Activated T-helper 17 cell treated with anti-CD3 and anti-CD28 coated beads, Interleukin-2, amount 50 U/mL, for 72 hours (primary cell): ENCODE measurements around the gene NOTCH1. TPM values are rescaled to one million over a fixed set of nuclear protein-coding genes. Genes with fewer than 3 reads are reported as not detected.

ENCODE experiments used
- ATAC-seq: fragments of 150-1000 bp; cut with Tn5 transposase; replicated peaks from 2 replicates; pipeline ENCODE4 v1.10.0; 2021; ENCODE audit warnings: mild to moderate bottlenecking, moderate library complexity
- H3K27ac Mint-ChIP-seq: one replicate; pipeline ENCODE4 v1.8.0; 2022; ENCODE audit warnings: mixed read lengths
- H3K27me3 Mint-ChIP-seq: one replicate; pipeline ENCODE4 v1.8.0; 2022; ENCODE audit warnings: mixed read lengths
- H3K36me3 Mint-ChIP-seq: one replicate; pipeline ENCODE4 v1.8.0; 2022; ENCODE audit warnings: low read depth, mild to moderate bottlenecking, mixed read lengths
- H3K4me1 Mint-ChIP-seq: one replicate; pipeline ENCODE4 v1.8.0; 2022; ENCODE audit warnings: mixed read lengths
- H3K4me3 Mint-ChIP-seq: one replicate; pipeline ENCODE4 v1.8.0; 2022; ENCODE audit warnings: mild to moderate bottlenecking, mixed read lengths
- H3K9me3 Mint-ChIP-seq: one replicate; pipeline ENCODE4 v1.8.0; 2022; ENCODE audit warnings: mixed read lengths
- total RNA-seq, 2 donors: library from RNA; stranded (reverse); gene quantifications; one replicate each; pipeline ENCODE4 v1.2.3, GENCODE V29; 2022

The NOTCH1 gene
- total RNA-seq, 2 donors from 2014 or later, result 63.8 to 65.9 TPM

GRCh38 chr9:136496181-136496580 is 49.7 kb downstream of the NOTCH1 start:
- Mint-ChIP-seq H3K9me3 (no peaks in the 10 kb centered on the region), H3K27ac (no peak overlapping the region)
- ATAC-seq, result no peak

GRCh38 chr9:136495238-136495800 is 50.5 kb downstream of the NOTCH1 start:
- Mint-ChIP-seq H3K9me3 (no peaks in the 10 kb centered on the region), H3K27ac (no peak overlapping the region), H3K27me3 (no peaks in the 10 kb centered on the region), H3K4me3 (no peak overlapping the region), H3K36me3 (peaks cover 34% of the 10 kb centered on the region), H3K4me1 (no peaks in the 10 kb centered on the region)
- no peak for ATAC-seq

More at GRCh38 chr9:136496181-136496580, 49.7 kb downstream of the NOTCH1 start:
- H3K36me3 Mint-ChIP-seq, result peaks cover 42% of the 10 kb centered on the region
- H3K4me1 Mint-ChIP-seq, result no peaks in the 10 kb centered on the region
- H3K4me3 Mint-ChIP-seq, result no peak overlapping the region
- no peaks in the 10 kb centered on the region for H3K27me3 Mint-ChIP-seq

- no peak overlapping the region for H3K27ac Mint-ChIP-seq
Observed at GRCh38 chr9:136494531-136495215, 51.2 kb downstream of the NOTCH1 start.

GRCh38 chr9:136494012-136494411 is 51.8 kb downstream of the NOTCH1 start:
- H3K27ac Mint-ChIP-seq, result no peak overlapping the region
- peaks cover 25% of the 10 kb centered on the region for H3K36me3 Mint-ChIP-seq
- no peak overlapping the region for H3K4me3 Mint-ChIP-seq
- H3K27me3 Mint-ChIP-seq, result no peaks in the 10 kb centered on the region
- no peak for ATAC-seq
- H3K9me3 Mint-ChIP-seq, result no peaks in the 10 kb centered on the region
- H3K4me1 Mint-ChIP-seq, result no peaks in the 10 kb centered on the region

More at GRCh38 chr9:136494531-136495215, 51.2 kb downstream of the NOTCH1 start:
- Mint-ChIP-seq H3K4me1 (no peaks in the 10 kb centered on the region), H3K4me3 (no peak overlapping the region), H3K36me3 (peaks cover 27% of the 10 kb centered on the region), H3K27me3 (no peaks in the 10 kb centered on the region), H3K9me3 (no peaks in the 10 kb centered on the region)
- ATAC-seq, result no peak

GRCh38 chr9:136493567-136493971 is 52.3 kb downstream of the NOTCH1 start:
- Mint-ChIP-seq H3K9me3 (no peaks in the 10 kb centered on the region), H3K4me1 (no peaks in the 10 kb centered on the region), H3K4me3 (no peak overlapping the region), H3K27me3 (no peaks in the 10 kb centered on the region), H3K36me3 (peaks cover 20% of the 10 kb centered on the region), H3K27ac (no peak overlapping the region)
- ATAC-seq, result peak; percentile 3

DNA sequence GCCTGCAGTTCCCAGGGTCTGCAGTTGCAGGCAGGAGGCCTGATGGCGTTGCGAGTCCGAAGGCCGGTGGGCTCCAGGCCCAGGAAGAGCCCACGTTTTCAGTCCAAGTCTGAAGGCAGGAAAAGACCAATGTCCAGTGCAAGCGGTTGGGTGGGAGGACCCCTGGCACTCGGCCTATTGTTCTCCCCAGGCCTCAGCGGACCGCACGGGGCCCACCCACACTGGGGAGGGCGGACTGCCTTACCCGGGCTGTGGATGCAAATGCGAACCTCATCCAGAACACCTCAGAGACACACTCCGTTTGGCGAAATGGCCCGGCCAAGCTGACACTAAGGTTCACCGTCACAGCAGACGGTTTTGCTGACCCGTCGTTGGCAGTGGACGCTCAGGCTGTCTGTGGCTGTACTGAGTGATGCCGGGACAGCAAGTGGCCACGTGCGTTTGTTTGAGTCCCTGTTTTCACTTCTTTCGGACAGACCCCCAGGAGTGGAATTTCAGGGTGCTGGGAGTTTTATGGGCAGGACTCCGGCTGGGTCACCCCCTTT is 52.8 kb downstream of the NOTCH1 start:
- no peak overlapping the region for H3K4me3 Mint-ChIP-seq
- H3K9me3 Mint-ChIP-seq, result no peaks in the 10 kb centered on the region
- no peak for ATAC-seq

GRCh38 chr9:136489731-136490130 is 56.1 kb downstream of the NOTCH1 start:
- H3K27ac Mint-ChIP-seq, result no peak overlapping the region
- H3K9me3 Mint-ChIP-seq, result no peaks in the 10 kb centered on the region
- ATAC-seq, result no peak
- H3K36me3 Mint-ChIP-seq, result no peaks in the 10 kb centered on the region
- H3K4me3 Mint-ChIP-seq, result no peak overlapping the region
- H3K4me1 Mint-ChIP-seq, result no peaks in the 10 kb centered on the region
- no peaks in the 10 kb centered on the region for H3K27me3 Mint-ChIP-seq

More for the DNA sequence above, 52.8 kb downstream of the NOTCH1 start:
- no peaks in the 10 kb centered on the region for H3K27me3 Mint-ChIP-seq
- H3K27ac Mint-ChIP-seq, result peak overlapping the region; percentile 52
- peaks cover 16% of the 10 kb centered on the region for H3K36me3 Mint-ChIP-seq
- H3K4me1 Mint-ChIP-seq, result no peaks in the 10 kb centered on the region

DNA sequence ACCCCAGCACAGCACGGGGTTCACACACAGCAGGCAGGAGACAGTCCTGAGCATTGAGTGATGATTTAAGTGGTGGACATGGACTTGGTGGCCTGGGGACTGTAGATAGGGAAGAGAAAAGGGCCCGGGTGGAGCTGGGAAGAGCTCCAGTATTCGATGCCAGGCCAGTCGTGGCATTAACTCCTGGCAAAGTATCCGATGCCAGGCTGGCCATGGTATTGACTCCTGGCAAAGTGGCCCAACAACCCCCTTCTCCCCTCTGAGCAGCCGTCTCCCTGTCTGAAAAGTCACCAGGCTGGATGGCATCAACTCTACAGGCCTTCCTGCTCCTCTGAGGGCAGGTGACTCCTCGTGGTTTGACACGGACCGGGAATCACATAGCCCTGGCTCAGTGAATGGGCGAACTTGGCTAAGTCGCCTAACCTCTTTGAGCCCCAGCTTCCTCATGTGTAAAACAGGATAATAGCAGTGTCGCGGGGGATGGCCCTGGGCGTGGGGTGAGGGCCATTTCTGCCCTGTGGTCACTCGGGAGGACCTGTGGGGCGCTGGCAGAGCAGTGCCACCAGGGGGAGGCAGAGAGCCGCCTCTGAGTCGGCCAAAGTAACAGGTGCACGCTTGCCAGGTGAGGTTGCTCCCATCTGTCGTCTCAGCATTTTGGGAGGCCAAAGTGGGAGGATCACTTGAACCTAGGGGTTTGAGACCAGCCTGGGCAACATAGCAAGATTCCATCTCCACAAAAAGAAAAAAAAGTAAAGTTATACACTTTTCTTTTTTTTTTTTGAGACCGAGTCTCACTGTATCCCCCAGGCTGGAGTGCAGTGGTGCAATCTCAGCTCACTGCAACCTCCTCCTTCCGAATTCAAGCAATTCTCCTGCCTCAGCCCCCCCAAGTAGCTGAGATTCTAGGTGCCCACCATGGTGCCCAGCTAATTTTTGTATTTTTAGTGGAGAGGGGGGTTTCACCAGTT is 57.3 kb downstream of the NOTCH1 start:
- Mint-ChIP-seq H3K4me1 (no peaks in the 10 kb centered on the region), H3K27me3 (no peaks in the 10 kb centered on the region), H3K9me3 (no peaks in the 10 kb centered on the region), H3K36me3 (no peaks in the 10 kb centered on the region), H3K27ac (no peak overlapping the region), H3K4me3 (no peak overlapping the region)
- ATAC-seq, result peak; percentile 47

DNA sequence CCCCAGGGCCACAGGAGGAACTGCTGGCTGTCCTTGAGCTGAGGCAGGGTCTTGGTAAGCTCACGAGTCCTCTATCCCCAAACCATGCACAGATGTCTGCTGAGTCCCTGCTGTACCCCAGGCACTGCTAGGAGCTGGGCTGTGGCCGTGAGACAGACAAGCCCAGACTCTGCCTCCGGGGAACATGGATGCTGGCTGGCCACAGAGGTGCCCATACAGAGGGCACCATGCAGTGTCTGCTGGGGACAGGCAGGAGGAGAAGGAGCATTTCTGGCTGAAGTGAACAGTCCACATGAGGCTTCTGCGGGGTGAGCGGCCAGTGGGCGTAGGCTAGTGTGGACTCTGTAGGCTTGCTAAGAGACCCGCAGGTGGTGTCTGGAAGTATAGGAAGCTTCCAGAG is 58.2 kb downstream of the NOTCH1 start:
- Mint-ChIP-seq H3K4me3 (no peak overlapping the region), H3K27me3 (no peaks in the 10 kb centered on the region), H3K27ac (no peak overlapping the region), H3K36me3 (no peaks in the 10 kb centered on the region), H3K4me1 (no peaks in the 10 kb centered on the region), H3K9me3 (no peaks in the 10 kb centered on the region)
- no peak for ATAC-seq

- ATAC-seq, result no peak
- Mint-ChIP-seq H3K4me3 (no peak overlapping the region), H3K27me3 (no peaks in the 10 kb centered on the region), H3K36me3 (peaks cover 3% of the 10 kb centered on the region), H3K4me1 (no peaks in the 10 kb centered on the region), H3K27ac (no peak overlapping the region), H3K9me3 (no peaks in the 10 kb centered on the region)
Observed at GRCh38 chr9:136486823-136487620, 58.8 kb downstream of the NOTCH1 start.

DNA sequence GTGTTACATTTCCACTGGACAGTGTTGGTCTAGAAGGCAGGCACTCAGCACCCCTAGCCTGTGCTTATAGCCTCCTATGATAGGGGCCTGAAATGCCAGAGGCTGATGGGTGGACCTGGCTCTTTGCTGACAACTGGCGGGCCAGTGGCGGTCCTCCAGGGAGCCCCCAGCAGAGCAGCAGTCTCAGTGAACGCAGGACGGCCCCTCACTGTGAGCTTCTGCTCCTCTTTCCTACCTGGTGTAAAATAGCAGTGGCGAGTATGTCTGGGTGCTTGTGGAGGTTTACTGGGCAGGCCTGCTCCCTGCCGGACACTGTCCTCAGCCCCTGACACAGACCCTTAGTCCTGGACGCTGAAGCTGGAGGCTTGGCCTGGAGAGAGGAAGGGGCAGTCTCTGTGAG is 59.7 kb downstream of the NOTCH1 start:
- H3K4me1 Mint-ChIP-seq, result peaks cover 5% of the 10 kb centered on the region
- ATAC-seq, result no peak
- H3K9me3 Mint-ChIP-seq, result no peaks in the 10 kb centered on the region
- no peak overlapping the region for H3K27ac Mint-ChIP-seq
- H3K36me3 Mint-ChIP-seq, result peaks cover 10% of the 10 kb centered on the region
- no peak overlapping the region for H3K4me3 Mint-ChIP-seq
- no peaks in the 10 kb centered on the region for H3K27me3 Mint-ChIP-seq

DNA sequence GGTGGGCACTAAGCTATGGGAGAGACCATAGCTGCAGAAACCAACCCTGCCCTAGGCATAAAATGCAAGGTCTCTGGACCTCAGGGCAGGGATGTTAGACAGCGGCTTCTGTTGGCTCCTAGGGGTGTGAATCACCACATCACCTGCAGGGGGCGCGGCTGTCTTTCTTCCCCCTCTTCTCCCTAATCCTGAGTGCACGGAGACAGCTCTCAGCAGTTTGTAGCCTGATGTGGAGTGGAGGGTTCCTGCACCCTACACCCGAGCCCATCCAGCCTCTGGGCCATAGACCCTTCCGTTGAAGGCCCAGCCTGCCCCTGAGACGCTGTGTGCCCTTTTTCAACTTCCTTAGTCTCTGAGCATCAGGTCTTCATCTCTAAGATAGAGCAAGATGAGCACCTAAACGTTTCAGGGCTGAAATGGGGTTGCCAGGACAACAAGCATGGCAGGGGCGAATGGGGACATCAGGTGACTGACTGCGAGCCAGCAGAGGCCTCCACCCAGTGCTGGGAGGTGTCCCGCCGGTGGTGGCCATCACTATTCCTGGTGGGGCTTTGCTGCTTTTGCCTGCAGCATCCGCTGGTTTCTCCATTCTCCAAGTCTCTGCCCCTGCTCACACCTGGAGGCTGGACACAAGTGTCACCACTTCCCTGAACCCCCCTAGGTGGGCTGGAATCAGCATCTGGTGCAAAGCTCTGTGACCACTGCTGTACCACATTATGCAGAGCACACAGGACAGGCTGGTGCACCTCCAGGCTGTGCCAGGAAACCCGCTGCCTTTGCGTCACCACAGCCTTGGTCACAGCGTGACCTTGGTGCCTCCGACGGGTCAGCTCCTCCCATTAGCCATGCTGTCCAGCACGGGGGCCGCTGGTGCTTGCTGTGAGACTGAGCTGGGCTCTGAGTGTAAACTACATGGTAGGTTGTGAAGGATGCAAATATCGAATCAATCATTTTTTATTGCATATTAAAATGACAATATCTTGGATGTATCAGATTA is 60.5 kb downstream of the NOTCH1 start:
- ATAC-seq, result no peak
- Mint-ChIP-seq H3K27ac (peak overlapping the region; percentile 50), H3K27me3 (no peaks in the 10 kb centered on the region), H3K4me1 (peaks cover 5% of the 10 kb centered on the region), H3K9me3 (no peaks in the 10 kb centered on the region), H3K4me3 (peak overlapping the region; percentile 61), H3K36me3 (peaks cover 12% of the 10 kb centered on the region)
